ENCODE measurements around the gene PRRT3. TPM values are rescaled to one million over a fixed set of nuclear protein-coding genes. Genes with fewer than 3 reads are reported as not detected.

PRRT3 gene
- total RNA-seq, 6 experiments from 2014 or later = 4.3 to 9.2 (median 7.7) TPM

DNA sequence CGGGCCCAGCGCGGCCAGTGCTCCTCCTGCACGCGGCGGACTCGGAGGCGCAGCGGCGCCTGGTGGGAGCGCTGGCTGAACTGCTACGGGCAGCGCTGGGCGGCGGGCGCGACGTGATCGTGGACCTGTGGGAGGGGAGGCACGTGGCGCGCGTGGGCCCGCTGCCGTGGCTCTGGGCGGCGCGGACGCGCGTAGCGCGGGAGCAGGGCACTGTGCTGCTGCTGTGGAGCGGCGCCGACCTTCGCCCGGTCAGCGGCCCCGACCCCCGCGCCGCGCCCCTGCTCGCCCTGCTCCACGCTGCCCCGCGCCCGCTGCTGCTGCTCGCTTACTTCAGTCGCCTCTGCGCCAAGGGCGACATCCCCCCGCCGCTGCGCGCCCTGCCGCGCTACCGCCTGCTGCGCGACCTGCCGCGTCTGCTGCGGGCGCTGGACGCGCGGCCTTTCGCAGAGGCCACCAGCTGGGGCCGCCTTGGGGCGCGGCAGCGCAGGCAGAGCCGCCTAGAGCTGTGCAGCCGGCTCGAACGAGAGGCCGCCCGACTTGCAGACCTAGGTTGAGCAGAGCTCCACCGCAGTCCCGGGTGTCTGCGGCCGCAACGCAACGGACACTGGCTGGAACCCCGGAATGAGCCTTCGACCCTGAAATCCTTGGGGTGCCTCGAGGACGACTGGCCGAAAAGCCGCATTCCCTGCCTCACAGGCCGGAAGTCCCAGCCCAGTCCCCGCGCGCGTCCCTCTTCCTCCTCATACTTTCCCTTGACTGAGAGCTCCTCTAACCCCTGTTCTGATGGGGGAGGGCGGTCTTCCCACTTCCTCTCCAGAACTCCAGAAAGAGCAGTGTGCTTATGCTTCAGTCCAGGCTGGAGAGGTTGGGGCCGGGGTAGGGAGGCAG lies 36.7 kb downstream of the PRRT3 start:
- Mint-ChIP-seq H3K4me3 (peak overlapping the region; percentile 88), H3K4me1 (ENCODE audit: low read depth) (peaks cover 32% of the 10 kb centered on the region), H3K27ac (peak overlapping the region; percentile 93), H3K27me3 (ENCODE audit: insufficient read depth) (peaks cover 3% of the 10 kb centered on the region; the same call in 1 of the 2 replicates), H3K36me3 (ENCODE audit: low read depth) (no peaks in the 10 kb centered on the region; the same call in 1 of the 2 replicates), H3K9me3 (no peaks in the 10 kb centered on the region)
- TF ChIP-seq, protein P1, sequence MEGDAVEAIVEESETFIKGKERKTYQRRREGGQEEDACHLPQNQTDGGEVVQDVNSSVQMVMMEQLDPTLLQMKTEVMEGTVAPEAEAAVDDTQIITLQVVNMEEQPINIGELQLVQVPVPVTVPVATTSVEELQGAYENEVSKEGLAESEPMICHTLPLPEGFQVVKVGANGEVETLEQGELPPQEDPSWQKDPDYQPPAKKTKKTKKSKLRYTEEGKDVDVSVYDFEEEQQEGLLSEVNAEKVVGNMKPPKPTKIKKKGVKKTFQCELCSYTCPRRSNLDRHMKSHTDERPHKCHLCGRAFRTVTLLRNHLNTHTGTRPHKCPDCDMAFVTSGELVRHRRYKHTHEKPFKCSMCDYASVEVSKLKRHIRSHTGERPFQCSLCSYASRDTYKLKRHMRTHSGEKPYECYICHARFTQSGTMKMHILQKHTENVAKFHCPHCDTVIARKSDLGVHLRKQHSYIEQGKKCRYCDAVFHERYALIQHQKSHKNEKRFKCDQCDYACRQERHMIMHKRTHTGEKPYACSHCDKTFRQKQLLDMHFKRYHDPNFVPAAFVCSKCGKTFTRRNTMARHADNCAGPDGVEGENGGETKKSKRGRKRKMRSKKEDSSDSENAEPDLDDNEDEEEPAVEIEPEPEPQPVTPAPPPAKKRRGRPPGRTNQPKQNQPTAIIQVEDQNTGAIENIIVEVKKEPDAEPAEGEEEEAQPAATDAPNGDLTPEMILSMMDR (IDR thresholded peaks at IDR 0.05) = peak; percentile 75
- DNase-seq = peak; percentile 51

DNA sequence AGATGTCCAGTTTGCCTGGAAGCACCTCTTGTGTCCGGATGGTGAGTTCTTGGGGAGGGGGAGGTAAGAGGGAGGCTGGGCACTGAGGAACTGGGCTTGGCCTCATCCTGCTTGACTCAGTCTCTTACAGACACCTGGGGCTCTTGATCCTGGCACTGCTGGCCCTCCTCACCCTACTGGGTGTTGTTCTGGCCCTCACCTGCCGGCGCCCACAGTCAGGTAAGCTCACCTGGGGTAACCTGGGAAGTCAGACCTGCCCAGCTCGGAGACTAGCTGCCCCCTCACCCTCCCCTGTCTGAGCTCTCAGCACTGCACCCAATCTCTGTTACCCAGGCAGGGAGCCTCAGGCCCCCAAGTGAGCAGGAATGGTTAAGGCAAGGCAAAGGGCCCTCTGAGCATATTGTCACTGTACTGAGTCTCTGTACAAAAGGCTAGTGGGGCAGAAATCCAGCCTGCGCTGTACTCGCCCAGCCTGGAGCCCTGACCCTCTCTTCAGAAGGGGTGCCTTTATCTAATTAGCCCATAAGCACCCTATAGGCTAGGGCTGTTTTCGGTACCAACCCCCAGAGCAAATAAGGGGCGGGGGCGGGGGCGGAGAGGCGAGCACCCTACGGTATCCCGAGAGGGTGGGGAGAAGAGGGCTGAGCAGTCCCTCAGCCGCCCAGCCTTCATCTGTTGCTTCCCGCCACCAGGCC lies 37.5 kb downstream of the PRRT3 start:
- H3K4me1 Mint-ChIP-seq (ENCODE audit: low read depth) = peaks cover 32% of the 10 kb centered on the region
- H3K27me3 Mint-ChIP-seq (ENCODE audit: insufficient read depth) = peaks cover 3% of the 10 kb centered on the region; the same call in 1 of the 2 replicates
- H3K9me3 Mint-ChIP-seq = no peaks in the 10 kb centered on the region
- TF ChIP-seq, protein P1 (IDR thresholded peaks at IDR 0.05) = no peak
- DNase-seq = no peak
- no peaks in the 10 kb centered on the region; the same call in 1 of the 2 replicates for H3K36me3 Mint-ChIP-seq (ENCODE audit: low read depth)
- no peak overlapping the region for H3K27ac Mint-ChIP-seq
- peak overlapping the region; percentile 88; the same call in 1 of the 2 replicates for H3K4me3 Mint-ChIP-seq

DNA sequence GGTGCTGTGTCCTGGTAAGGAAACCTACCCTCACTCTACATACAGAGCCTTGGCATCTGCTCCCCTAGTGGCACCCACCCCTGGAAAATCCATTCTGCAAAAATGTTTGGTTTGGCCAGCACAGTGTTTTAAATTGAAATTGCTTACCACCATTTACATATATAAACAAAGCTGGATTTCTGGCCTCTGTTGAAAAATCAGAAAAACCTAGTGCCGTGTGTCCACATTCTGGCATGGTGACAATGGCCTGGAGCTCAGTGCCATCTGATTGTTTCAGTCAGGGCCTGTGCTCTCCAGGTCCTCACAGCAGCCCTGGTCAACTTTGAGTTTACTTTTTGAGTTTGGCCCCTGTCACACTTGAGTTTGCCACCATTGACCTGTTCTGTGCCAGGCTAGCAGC lies 38.2 kb downstream of the PRRT3 start:
- TF ChIP-seq, protein P1 (IDR thresholded peaks at IDR 0.05) = no peak
- Mint-ChIP-seq H3K36me3 (ENCODE audit: low read depth) (no peaks in the 10 kb centered on the region; the same call in 1 of the 2 replicates), H3K9me3 (no peaks in the 10 kb centered on the region), H3K4me1 (ENCODE audit: low read depth) (peaks cover 32% of the 10 kb centered on the region), H3K4me3 (no peak overlapping the region), H3K27ac (no peak overlapping the region), H3K27me3 (ENCODE audit: insufficient read depth) (peaks cover 3% of the 10 kb centered on the region; the same call in 1 of the 2 replicates)
- DNase-seq = no peak

DNA sequence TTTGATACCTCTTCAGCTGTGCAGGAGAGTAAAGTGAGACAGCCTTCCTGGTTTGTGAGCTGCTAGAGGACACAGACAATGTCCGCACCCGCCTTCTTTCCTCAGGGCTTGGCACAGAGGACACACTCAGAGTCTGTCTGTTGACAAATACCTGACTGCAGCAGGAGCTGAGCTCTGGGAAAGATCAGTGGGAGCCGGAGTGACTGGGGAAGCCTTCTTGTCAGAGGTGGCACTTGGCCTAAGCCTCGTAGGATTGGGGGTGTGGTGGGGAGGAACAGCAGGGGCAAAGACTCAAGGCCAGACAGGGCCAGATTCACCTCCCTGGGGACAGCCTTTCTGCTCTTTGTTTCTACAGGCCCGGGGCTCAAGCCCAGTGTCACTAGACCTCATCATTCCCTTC lies 38.6 kb downstream of the PRRT3 start:
- Mint-ChIP-seq H3K27me3 (ENCODE audit: insufficient read depth) (peaks cover 3% of the 10 kb centered on the region), H3K27ac (no peak overlapping the region)
- TF ChIP-seq, protein P1 (IDR thresholded peaks at IDR 0.05) = no peak

DNA sequence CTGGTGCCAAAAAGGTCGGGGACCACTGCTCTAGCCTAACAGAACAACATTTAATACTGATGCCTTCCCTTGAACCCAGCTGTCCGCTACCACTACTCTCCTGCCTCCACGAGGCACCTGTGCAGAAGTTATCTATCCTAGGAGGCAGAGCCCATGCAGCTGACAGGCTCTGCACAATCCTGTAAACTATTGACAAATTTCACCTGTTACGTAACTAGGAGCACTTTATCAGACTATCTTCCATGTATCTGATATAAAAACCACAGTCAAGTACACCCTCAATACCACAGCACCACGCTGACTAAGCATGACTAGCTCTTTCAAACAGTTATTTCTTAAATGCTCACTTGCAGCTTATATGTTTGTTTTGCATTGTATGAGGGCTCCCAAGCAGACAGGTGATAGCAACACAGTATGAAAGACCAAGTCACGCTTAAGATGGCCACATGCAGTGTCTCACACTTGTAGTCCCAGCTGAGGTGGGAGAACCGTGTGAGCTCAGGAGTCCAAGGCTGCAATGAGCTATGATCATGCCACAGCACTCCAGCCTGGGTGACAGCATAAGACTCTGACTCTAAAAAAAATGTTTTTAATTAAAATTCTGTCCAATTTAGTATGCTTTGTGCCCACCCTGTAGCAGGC lies 39.8 kb downstream of the PRRT3 start:
- TF ChIP-seq, protein P1 (IDR thresholded peaks at IDR 0.05) = no peak
- DNase-seq = peak; percentile 65
- Mint-ChIP-seq H3K27ac (no peak overlapping the region), H3K36me3 (ENCODE audit: low read depth) (no peaks in the 10 kb centered on the region; the same call in 1 of the 2 replicates), H3K27me3 (ENCODE audit: insufficient read depth) (peaks cover 5% of the 10 kb centered on the region), H3K9me3 (no peaks in the 10 kb centered on the region), H3K4me1 (ENCODE audit: low read depth) (peaks cover 26% of the 10 kb centered on the region), H3K4me3 (no peak overlapping the region)

More for the DNA sequence above, 38.6 kb downstream of the PRRT3 start:
- DNase-seq = no peak
- Mint-ChIP-seq H3K4me3 (no peak overlapping the region), H3K4me1 (ENCODE audit: low read depth) (peaks cover 32% of the 10 kb centered on the region), H3K36me3 (ENCODE audit: low read depth) (no peaks in the 10 kb centered on the region; the same call in 1 of the 2 replicates), H3K9me3 (no peaks in the 10 kb centered on the region)
